Naive thymus-derived CD4-positive, alpha-beta T cell (primary cell): ENCODE measurements around the gene RGPD3. TPM values are rescaled to one million over a fixed set of nuclear protein-coding genes. Genes with fewer than 3 reads are reported as not detected.
"Not testable (repeated sequence)": the region's sequence is repeated elsewhere in the genome, so short reads cannot be mapped to it uniquely, and the experiment has no call there.

Source experiments
- ATAC-seq: fragments of 150-1000 bp; cut with Tn5 transposase; 2 replicates; pipeline ENCODE4 v1.10.0; 2021; ENCODE audit warnings: mild to moderate bottlenecking, moderate library complexity
- CTCF ChIA-PET: fragments of 350-600 bp; sonication (Branson Sonifier 250); formaldehyde crosslinking; loops from one replicate; lab custom pipeline; 2021; ENCODE audit warnings: antibody characterized with exemption; lab: Charles Lee
- POLR2A ChIA-PET: fragments of 350-600 bp; sonication (Branson Sonifier 250); formaldehyde crosslinking; loops from one replicate; lab custom pipeline; 2021; ENCODE audit warnings: antibody characterized with exemption, inconsistent platforms; lab: Charles Lee
- DNase-seq, 9 donors: peaks; one replicate each; pipeline versions ENCODE4 v3.0.0 to v3.0.0-alpha.2; 2020 to 2022; ENCODE audit warnings: mixed read lengths in 1 of 9
- H3K27ac ChIP-seq: one replicate; pipeline ENCODE4 v1.7.0; 2013; ENCODE audit warnings: mild to moderate bottlenecking, low read depth, low read length, moderate library complexity
- H3K27me3 ChIP-seq, 2 donors: one replicate each; pipeline ENCODE4 v1.7.0; 2013; ENCODE audit warnings: low read length in 2 of 2, mild to moderate bottlenecking in 2 of 2, moderate library complexity in 2 of 2; ENCODE audit not compliant: control insufficient read depth in 2 of 2, insufficient read depth in 2 of 2
- H3K36me3 ChIP-seq, 3 experiments: 1 replicate in 2 of 3; 2 replicates in 1 of 3; pipeline ENCODE4 v1.7.0; 2013; ENCODE audit warnings: low read length in 3 of 3, mild to moderate bottlenecking in 3 of 3, moderate library complexity in 1 of 3; ENCODE audit not compliant: insufficient read depth in 3 of 3, control insufficient read depth in 2 of 3
- H3K4me1 ChIP-seq, 2 donors: one replicate each; pipeline ENCODE4 v1.7.0; 2013; ENCODE audit warnings: low read length in 2 of 2, mild to moderate bottlenecking in 2 of 2, moderate library complexity in 1 of 2; ENCODE audit not compliant: control insufficient read depth in 2 of 2, insufficient read depth in 2 of 2
- H3K4me3 ChIP-seq: 2 replicates; pipeline ENCODE4 v1.7.0; 2013; ENCODE audit warnings: mild to moderate bottlenecking, low read length
- H3K9me3 ChIP-seq, 3 experiments: 1 replicate in 2 of 3; 2 replicates in 1 of 3; pipeline ENCODE4 v1.7.0; 2013; ENCODE audit warnings: low read length in 3 of 3; ENCODE audit not compliant: control insufficient read depth in 2 of 3
- H3K27ac Mint-ChIP-seq, 9 donors: one replicate each; pipeline ENCODE4 v1.8.0; 2020 to 2022; ENCODE audit warnings: mixed read lengths in 9 of 9, mild to moderate bottlenecking in 8 of 9, moderate library complexity in 5 of 9, inconsistent platforms in 2 of 9
- H3K27me3 Mint-ChIP-seq, 5 donors: one replicate each; pipeline ENCODE4 v1.8.0; 2021 to 2022; ENCODE audit warnings: mixed read lengths in 5 of 5, mild to moderate bottlenecking in 1 of 5
- H3K36me3 Mint-ChIP-seq, 5 donors: one replicate each; pipeline ENCODE4 v1.8.0; 2020 to 2022; ENCODE audit warnings: mixed read lengths in 5 of 5, mild to moderate bottlenecking in 3 of 5, inconsistent platforms in 1 of 5
- H3K4me1 Mint-ChIP-seq, 7 donors: one replicate each; pipeline ENCODE4 v1.8.0; 2020 to 2022; ENCODE audit warnings: mixed read lengths in 7 of 7, mild to moderate bottlenecking in 3 of 7, inconsistent platforms in 1 of 7
- H3K4me3 Mint-ChIP-seq, 10 donors: one replicate each; pipeline ENCODE4 v1.8.0; 2020 to 2022; ENCODE audit warnings: mild to moderate bottlenecking in 10 of 10, mixed read lengths in 10 of 10, moderate library complexity in 6 of 10, inconsistent platforms in 2 of 10
- H3K9me3 Mint-ChIP-seq, 11 donors: one replicate each; pipeline ENCODE4 v1.8.0; 2020 to 2022; ENCODE audit warnings: mixed read lengths in 11 of 11, mild to moderate bottlenecking in 4 of 11, inconsistent platforms in 1 of 11, moderate library complexity in 1 of 11
- intact Hi-C, 2 donors: fragments of 100-400 bp; cut with micrococcal nuclease; formaldehyde crosslinking; loops; one replicate each; pipeline ENCODE4 v1.15.1; 2023
- polyA plus RNA-seq, 2 donors: library from polyadenylated mRNA; unstranded; fragments of 300-500 nt; fragmentation: Illumina TruSeq; gene quantifications; one replicate each; pipeline ENCODE4 v1.2.3, GENCODE V29; 2021
- total RNA-seq, 6 experiments: library from RNA in 5 of 6; stranded (reverse) in 5 of 6; gene quantifications; 1 replicate in 5 of 6; 2 replicates in 1 of 6; pipeline ENCODE4 v1.2.3 and lab custom pipeline; 2021 to 2026

Gene RGPD3
- under 1 TPM in 4 of 5 experiments, not detected in 1; 0.19 to 0.47 (median 0.35) TPM for total RNA-seq
- polyA plus RNA-seq: under 1 TPM in 1 of 2 donors, not detected in 1; 0.17 TPM
- total RNA-seq (lab: John Stamatoyannopoulos, UW): 1.2 reads per million

DNA sequence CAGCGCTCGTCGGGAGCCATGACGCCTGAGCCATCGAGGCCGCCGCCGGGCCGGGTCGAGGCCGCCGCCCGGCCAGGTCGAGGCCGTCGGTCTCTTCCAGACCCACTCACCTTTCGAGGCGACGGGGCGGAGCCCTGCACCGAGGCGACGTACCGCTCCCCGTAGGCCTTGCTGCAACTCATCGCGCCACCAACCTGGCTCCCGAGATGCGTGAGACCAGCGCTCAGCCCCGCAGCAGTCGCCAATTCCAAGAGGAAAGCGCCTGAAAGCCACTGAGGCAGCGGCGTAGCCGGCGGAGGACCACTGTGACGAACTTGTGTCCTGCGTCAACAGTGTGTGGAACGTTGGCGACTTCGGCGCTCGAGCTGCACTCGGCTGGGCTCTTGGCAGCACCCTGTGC is at the start of gene RGPD3:
Gene RGPD3, minus strand, starts transcription at position 307 of the 400 bp plus-strand sequence. Its CDS starts 125 bp downstream, at position 182.
- H3K4me3 Mint-ChIP-seq, H3K36me3 ChIP-seq, H3K27me3 Mint-ChIP-seq, CTCF ChIA-PET, H3K9me3 Mint-ChIP-seq, H3K4me3 ChIP-seq, H3K4me1 Mint-ChIP-seq, POLR2A ChIA-PET, H3K4me1 ChIP-seq, H3K27ac Mint-ChIP-seq, H3K27me3 ChIP-seq, ATAC-seq, DNase-seq, H3K27ac ChIP-seq, H3K9me3 ChIP-seq, H3K36me3 Mint-ChIP-seq: not testable (repeated sequence)
- intact Hi-C loops: loop anchor here in 1 of 2 donors (10.0 kb wide), 1 partner anchor 77 kb away; no protein-coding TSS in a partner anchor

DNA sequence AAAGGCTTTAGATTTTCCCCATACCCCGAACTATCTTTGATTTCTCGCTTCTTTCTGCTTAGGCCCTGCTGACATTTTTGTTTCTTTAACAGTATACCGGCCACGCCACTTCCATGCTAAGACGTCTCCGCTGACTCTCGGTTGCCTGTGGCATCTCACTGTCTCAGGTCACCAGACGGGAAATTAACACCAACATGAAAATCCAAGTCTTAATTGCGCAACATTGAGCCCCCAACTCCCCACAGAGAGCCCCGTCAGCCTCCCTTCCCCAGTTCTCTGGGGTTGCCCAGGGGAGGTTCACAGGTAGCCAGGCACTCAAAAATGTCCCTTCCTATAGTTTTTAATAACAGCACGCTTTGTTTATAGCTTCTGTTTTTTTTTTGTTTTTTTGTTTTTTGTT is 49.1 kb upstream of the RGPD3 start:
- Mint-ChIP-seq H3K27me3 (no peaks in the 10 kb centered on the region), H3K4me1 (peaks cover 0 to 2% (median under 1%) of the 10 kb centered on the region in 7 donors), H3K27ac (peak overlapping the region in 1 of 9 donors; percentile 23), H3K9me3 (no peaks in the 10 kb centered on the region), H3K36me3 (no peaks in the 10 kb centered on the region), H3K4me3 (no peak overlapping the region)
- ChIA-PET CTCF (interaction anchor here (0.7 kb wide), 1 partner anchor 409 kb away, joined by 3 read pairs; no protein-coding TSS in a partner anchor), POLR2A (no interaction called here)
- Histone ChIP-seq H3K9me3 (no peaks in the 10 kb centered on the region), H3K4me3 (no peak overlapping the region), H3K27me3 (no peaks in the 10 kb centered on the region), H3K36me3 (no peaks in the 10 kb centered on the region), H3K4me1 (no peaks in the 10 kb centered on the region), H3K27ac (no peak overlapping the region)
- DNase-seq: no peak
- no peak for ATAC-seq
- intact Hi-C loops: no loop called here

DNA sequence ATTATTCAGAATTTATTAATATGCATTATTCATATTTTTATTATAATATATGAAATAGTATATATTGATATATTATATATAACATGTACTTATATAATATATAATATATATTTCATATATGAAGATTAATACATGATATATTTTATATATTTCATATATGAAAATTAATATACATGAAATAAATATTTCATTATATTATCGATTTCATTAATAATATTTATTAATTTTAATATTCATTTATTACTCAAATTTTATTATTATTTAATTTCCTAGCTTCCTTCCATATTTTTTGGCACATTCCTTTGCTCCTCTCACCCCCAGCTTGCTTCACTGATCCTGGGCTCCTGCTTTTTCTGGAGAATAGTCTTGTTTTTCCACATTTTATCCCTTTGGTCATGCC is 48.7 kb upstream of the RGPD3 start:
- intact Hi-C loops: no loop called here

DNA sequence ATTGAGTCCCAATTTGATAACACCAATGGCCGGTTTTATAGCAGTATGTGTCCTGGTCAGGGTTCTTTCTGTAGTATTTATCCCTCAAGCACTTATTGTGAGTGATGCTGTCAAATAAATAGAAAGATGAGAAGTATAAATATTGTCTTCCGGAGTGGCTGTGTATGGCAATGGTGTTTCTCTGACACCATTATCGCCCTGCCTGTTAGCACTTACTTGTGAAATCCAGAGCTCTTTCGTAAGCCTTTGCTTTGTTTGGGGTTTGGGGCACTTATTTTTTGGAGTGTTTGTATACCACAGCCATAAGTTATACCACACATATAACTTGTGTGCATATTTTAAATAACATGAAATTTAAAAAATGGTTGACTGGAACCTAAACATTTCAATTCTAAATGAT is 48.2 kb upstream of the RGPD3 start:
- ChIA-PET POLR2A (no interaction called here), CTCF (no interaction called here)
- no peaks in the 10 kb centered on the region for H3K9me3 ChIP-seq
- H3K27ac ChIP-seq: no peak overlapping the region
- DNase-seq (no peak), ATAC-seq (no peak)
- Mint-ChIP-seq H3K27ac (no peak overlapping the region), H3K4me1 (peaks cover 0 to 9% (median 7%) of the 10 kb centered on the region in 7 donors), H3K4me3 (no peak overlapping the region), H3K36me3 (no peaks in the 10 kb centered on the region), H3K9me3 (no peaks in the 10 kb centered on the region), H3K27me3 (no peaks in the 10 kb centered on the region)
- no peaks in the 10 kb centered on the region for H3K27me3 ChIP-seq
- H3K4me3 ChIP-seq: no peak overlapping the region
- intact Hi-C loops: no loop called here
- H3K36me3 ChIP-seq: no peaks in the 10 kb centered on the region
- no peaks in the 10 kb centered on the region for H3K4me1 ChIP-seq

More for the DNA sequence above, 48.7 kb upstream of the RGPD3 start:
- no peaks in the 10 kb centered on the region for H3K36me3 Mint-ChIP-seq
- Histone ChIP-seq H3K4me3 (no peak overlapping the region), H3K36me3 (no peaks in the 10 kb centered on the region), H3K9me3 (no peaks in the 10 kb centered on the region), H3K27ac (no peak overlapping the region), H3K4me1 (no peaks in the 10 kb centered on the region), H3K27me3 (no peaks in the 10 kb centered on the region)
- ChIA-PET CTCF (interaction anchor here (0.7 kb wide), 1 partner anchor 409 kb away, joined by 3 read pairs; no protein-coding TSS in a partner anchor), POLR2A (no interaction called here)
- no peaks in the 10 kb centered on the region for H3K27me3 Mint-ChIP-seq
- no peaks in the 10 kb centered on the region for H3K9me3 Mint-ChIP-seq
- H3K4me1 Mint-ChIP-seq: peaks cover 0 to 6% (median 5%) of the 10 kb centered on the region in 7 donors
- no peak overlapping the region for H3K4me3 Mint-ChIP-seq
- DNase-seq: no peak
- peak overlapping the region in 1 of 9 donors; percentile 23 for H3K27ac Mint-ChIP-seq
- ATAC-seq: no peak

DNA sequence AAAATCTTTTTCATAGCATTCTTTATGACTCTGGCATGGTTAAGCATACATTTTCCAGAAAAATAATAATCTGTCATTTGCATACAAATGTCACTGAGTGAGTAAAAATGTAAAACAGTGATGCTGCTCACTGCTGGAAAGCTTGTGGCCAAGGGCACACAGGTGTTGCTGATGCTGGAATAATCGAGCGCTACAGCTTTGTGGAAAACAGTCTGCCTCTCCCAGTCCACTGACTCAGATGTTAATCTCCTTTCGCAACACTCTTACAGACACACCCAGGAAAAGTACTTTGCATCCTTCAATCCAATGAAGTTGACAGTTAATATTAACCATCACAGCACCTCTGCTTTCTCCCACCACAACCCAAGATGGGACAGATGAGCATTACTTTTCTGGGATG is 46.6 kb upstream of the RGPD3 start:
- H3K4me1 Mint-ChIP-seq: peaks cover 0 to 13% (median 8%) of the 10 kb centered on the region in 7 donors
- H3K27me3 Mint-ChIP-seq, intact Hi-C loops, H3K36me3 ChIP-seq, H3K9me3 ChIP-seq, H3K27ac ChIP-seq, H3K9me3 Mint-ChIP-seq, H3K4me3 ChIP-seq, H3K4me1 ChIP-seq, H3K4me3 Mint-ChIP-seq, H3K27me3 ChIP-seq, POLR2A ChIA-PET, CTCF ChIA-PET, DNase-seq, H3K36me3 Mint-ChIP-seq: not testable (repeated sequence)
- peak; percentile 13 for ATAC-seq
- H3K27ac Mint-ChIP-seq: peak overlapping the region in 1 of 9 donors; percentile 47

DNA sequence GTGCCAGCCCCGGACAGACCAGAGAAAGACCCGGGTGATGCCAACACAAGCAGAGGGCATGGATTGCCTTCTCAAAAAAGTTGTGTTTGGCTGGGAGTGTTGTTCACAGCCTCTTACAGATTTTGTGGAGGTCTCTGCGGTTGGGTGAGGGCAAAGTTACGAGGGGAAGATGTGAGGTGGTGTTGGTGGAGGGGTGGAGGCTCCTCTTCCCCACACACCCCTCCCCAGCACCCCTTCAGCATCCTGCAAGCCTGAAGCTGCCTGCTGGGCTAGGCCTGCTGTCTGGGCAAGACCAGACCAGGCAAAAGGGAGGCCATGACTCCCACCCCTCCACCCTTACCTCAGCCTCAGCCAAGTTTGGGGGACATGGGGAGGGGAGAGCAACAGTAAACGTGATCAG is 45.2 kb upstream of the RGPD3 start:
- ATAC-seq, H3K36me3 ChIP-seq, H3K4me1 ChIP-seq, DNase-seq, H3K4me3 Mint-ChIP-seq, H3K27me3 ChIP-seq, H3K27ac Mint-ChIP-seq, H3K27ac ChIP-seq, H3K27me3 Mint-ChIP-seq, H3K9me3 Mint-ChIP-seq, POLR2A ChIA-PET, H3K4me3 ChIP-seq, H3K36me3 Mint-ChIP-seq, intact Hi-C loops, CTCF ChIA-PET, H3K9me3 ChIP-seq: not testable (repeated sequence)
- H3K4me1 Mint-ChIP-seq: peaks cover 0 to 13% (median 8%) of the 10 kb centered on the region in 7 donors

DNA sequence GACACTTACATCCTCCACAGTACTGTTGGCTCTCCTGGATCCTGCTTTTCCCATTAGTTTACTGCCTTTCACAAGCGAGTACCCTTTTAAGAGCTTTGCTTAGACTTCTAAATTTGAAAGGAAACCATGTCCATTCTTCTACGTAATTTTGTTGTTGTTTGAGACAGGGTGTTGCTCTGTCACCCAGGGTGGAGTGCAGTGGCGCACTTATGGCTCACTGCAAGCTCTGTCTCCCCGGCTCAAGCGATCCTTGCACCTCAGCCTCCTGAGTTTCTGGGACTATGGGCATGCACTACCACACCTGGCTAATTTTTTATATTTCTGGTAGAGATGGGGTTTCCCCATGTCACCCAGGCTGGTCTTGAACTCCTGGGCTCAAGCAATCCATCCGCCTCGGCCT is 43.7 kb upstream of the RGPD3 start:
- ATAC-seq: peak; percentile 59
- H3K4me3 ChIP-seq, H3K27ac ChIP-seq, H3K27me3 Mint-ChIP-seq, H3K36me3 ChIP-seq, CTCF ChIA-PET, H3K9me3 Mint-ChIP-seq, DNase-seq, H3K4me1 ChIP-seq, H3K27me3 ChIP-seq, POLR2A ChIA-PET, H3K36me3 Mint-ChIP-seq, intact Hi-C loops, H3K9me3 ChIP-seq: not testable (repeated sequence)
- Mint-ChIP-seq H3K27ac (peak overlapping the region in 4 of 9 donors; percentile 3 to 61 (median 16)), H3K4me1 (peaks cover 0 to 13% (median 8%) of the 10 kb centered on the region in 7 donors), H3K4me3 (peak overlapping the region; percentile 26 to 74 (median 66))
